AG10803 (cell line): ENCODE results near the gene FNDC3B.

ENCODE experiments used
- DNase-seq: peaks from one replicate; pipeline ENCODE4 v3.0.0; 2010; ENCODE audit warnings: low read depth
- H3K4me3 ChIP-seq: 2 replicates; pipeline ENCODE4 v1.5.1; 2011; ENCODE audit warnings: mild to moderate bottlenecking, low read length, control low read depth
- TF ChIP-seq, protein P1 (sequence below): conservative IDR thresholded peaks from 2 replicates; pipeline ENCODE4 v1.5.1; 2011; ENCODE audit warnings: mild to moderate bottlenecking, low read length, control low read depth, inconsistent platforms

The FNDC3B gene

DNA sequence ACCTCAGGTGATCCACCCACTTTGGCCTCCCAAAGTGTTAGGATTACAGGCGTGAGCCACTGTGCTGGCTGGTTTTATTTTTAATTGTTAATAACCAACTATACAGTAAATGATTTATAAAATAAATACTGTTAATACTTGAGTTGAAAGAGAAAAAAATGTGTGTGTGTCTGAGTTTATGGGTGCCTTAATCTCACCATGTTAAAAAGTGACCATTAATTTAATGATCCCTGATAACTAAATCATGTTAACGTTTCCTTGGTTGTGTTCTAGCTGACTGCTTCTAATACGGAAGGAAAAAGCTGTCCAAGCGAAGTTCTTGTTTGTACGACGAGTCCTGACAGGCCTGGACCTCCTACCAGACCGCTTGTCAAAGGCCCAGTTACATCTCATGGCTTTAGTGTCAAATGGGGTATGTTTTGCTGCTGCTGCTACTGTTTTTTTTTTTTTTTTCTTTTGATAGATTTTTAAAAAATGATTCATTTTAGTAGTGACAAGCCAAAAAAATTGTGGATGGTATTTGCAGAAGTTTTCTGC lies 295.4 kb downstream of the FNDC3B start:
- TF ChIP-seq, protein P1, sequence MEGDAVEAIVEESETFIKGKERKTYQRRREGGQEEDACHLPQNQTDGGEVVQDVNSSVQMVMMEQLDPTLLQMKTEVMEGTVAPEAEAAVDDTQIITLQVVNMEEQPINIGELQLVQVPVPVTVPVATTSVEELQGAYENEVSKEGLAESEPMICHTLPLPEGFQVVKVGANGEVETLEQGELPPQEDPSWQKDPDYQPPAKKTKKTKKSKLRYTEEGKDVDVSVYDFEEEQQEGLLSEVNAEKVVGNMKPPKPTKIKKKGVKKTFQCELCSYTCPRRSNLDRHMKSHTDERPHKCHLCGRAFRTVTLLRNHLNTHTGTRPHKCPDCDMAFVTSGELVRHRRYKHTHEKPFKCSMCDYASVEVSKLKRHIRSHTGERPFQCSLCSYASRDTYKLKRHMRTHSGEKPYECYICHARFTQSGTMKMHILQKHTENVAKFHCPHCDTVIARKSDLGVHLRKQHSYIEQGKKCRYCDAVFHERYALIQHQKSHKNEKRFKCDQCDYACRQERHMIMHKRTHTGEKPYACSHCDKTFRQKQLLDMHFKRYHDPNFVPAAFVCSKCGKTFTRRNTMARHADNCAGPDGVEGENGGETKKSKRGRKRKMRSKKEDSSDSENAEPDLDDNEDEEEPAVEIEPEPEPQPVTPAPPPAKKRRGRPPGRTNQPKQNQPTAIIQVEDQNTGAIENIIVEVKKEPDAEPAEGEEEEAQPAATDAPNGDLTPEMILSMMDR: no peak
- DNase-seq: no peak
- H3K4me3 ChIP-seq: no peak overlapping the region

DNA sequence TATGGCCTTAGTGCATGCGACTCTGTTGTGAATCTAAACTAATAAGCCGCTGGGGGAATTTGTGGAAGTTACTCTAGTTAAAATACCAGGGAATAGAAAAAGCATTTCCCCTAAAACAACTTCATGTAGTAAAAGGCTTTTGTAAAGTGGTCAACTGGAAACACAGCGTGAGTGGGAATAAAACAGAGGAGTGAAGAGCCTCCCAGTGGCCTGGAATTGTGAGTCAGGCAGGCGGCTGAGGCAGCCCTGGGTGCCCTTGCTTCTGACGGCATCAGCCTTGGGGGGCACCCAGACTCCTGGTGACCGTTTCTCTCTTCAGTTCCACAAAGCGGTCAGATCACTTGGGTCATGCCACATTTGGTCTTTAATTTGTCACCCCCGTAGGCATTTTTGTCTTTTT lies 300.5 kb downstream of the FNDC3B start:
- TF ChIP-seq, protein P1: no peak
- no peak for DNase-seq
- H3K4me3 ChIP-seq: no peak overlapping the region

DNA sequence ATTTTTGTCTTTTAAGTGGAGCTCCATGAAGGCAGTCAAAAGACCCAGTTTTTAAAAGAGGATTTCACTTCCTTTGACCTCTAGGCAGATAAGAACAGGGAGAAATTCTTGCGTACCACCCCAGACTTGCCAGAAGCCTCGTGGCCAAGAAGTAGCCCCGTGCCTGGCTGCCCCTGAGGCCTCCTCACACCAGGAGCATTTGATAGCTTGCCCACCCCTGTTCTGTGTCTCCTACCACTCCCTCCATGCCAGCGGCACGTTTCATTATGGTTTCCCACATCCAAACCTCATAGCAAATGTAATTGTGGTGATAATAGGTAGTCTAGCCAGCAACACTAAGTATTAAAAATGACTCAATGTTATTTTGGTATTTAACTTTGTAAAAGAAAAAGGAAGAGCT lies 301.2 kb downstream of the FNDC3B start:
- DNase-seq: no peak
- H3K4me3 ChIP-seq: no peak overlapping the region
- TF ChIP-seq, protein P1: no peak

DNA sequence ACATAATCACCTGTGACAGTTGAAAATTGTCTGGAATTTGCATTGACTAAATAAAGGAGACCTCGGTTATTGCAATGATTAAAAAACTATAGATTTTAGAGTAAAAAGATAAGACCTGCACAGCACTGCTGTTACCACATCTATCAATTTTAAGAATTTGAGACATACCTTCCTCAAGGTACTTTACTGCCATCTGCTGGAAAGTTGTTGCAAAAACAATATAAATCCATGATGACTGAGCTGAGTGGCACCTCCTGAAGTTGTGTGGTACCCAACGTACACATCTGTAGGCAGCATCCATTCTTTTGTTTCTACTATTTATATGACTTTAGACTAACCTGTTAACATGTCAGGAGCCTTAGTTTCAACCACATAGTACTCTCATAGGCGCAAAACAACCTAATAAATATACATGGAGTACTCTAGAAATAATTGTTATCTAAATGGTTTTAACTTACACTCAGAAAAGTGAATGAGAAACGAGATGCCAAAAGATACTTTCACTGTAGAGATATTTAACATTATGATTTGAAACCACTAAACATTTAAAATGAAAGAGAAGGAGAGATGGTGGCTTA lies 302.2 kb downstream of the FNDC3B start:
- H3K4me3 ChIP-seq: no peak overlapping the region
- DNase-seq: peak; percentile 59
- TF ChIP-seq, protein P1: peak; percentile 64

DNA sequence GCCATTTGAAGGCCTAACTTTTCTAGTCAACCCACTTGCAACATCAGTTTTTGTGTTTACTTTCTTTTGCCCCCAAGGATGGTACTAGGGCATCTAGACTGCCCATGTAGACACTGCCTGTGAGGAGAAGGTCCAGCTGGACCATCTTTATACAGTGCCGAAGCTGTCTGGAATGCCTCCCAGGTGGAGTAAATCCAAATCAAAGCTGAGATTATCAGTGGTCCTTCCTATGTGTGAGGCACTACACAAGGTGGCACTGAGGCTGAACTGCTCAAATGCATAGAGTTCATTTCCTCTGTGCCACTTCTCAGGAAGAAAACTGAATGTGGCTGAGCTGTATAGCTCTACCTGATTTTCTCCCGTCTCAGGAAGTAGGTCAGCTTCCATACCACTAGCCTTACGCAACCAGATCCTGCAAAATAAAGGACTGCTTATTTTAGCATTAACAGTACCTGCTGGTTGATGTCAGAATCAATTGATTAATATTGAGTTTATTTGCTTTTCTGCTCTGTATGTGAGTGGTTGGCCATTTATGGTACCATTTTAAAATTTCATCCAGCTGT lies 302.8 kb downstream of the FNDC3B start:
- no peak overlapping the region for H3K4me3 ChIP-seq
- TF ChIP-seq, protein P1: no peak
- DNase-seq: no peak

DNA sequence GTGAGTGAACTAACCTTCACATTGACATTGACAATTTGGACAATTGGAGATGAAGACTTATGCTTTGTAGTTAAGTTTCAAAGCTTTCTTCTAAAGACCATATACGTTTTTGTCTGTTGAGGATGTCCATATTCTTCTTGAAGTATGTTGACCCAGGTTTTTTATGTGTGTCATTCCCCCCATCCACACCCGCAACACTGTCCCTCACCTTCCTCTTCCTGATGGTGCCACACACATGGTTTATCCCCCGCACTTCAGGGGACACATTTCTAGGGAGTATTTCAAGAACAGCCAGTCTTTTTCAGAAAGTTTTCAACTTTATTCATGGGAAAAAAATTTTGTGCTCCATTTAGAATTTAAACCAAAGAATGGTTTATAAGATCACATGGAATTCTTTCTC lies 303.7 kb downstream of the FNDC3B start:
- no peak for DNase-seq
- TF ChIP-seq, protein P1: no peak
- no peak overlapping the region for H3K4me3 ChIP-seq

DNA sequence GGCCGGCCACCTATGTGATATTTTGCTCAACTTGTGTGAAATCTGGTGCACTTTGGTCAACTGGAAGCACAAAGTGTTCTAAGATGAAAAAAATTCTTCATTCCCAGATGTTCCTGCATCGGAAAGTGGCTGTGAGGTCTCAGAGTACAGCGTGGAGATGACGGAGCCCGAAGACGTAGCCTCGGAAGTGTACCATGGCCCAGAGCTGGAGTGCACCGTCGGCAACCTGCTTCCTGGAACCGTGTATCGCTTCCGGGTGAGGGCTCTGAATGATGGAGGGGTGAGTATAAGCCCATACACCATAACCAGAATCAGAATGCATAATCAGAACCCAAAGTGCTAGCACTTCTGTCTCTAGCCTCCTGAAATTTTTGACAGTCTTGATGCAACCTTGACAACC lies 304.6 kb downstream of the FNDC3B start:
- no peak overlapping the region for H3K4me3 ChIP-seq
- TF ChIP-seq, protein P1: no peak
- no peak for DNase-seq
